Common myeloid progenitor, CD34-positive (primary cell): ENCODE measurements around the gene CASP9.
"Not testable (repeated sequence)": the region's sequence is repeated elsewhere in the genome, so short reads cannot be mapped to it uniquely, and the experiment has no call there.

Source experiments
- CTCF ChIA-PET: fragments of 350-600 bp; sonication (Branson Sonifier 250); formaldehyde crosslinking; loops from one replicate; lab custom pipeline; 2021; ENCODE audit warnings: antibody characterized with exemption; lab: Charles Lee
- POLR2A ChIA-PET: fragments of 350-600 bp; sonication (Branson Sonifier 250); formaldehyde crosslinking; loops from one replicate; lab custom pipeline; 2021; ENCODE audit warnings: antibody characterized with exemption; lab: Charles Lee
- DNase-seq, 3 donors: peaks; one replicate each; pipeline versions ENCODE4 v3.0.0 to v3.0.0-alpha.2; 2013
- H3K27ac ChIP-seq, 2 experiments: 1 replicate in 1 of 2; 2 replicates in 1 of 2; pipeline ENCODE4 v1.7.0; 2013; ENCODE audit warnings: inconsistent platforms in 2 of 2, low read length in 2 of 2, mild to moderate bottlenecking in 2 of 2, low read depth in 1 of 2, moderate library complexity in 1 of 2; ENCODE audit not compliant: severe bottlenecking in 2 of 2, insufficient read depth in 1 of 2, poor library complexity in 1 of 2
- H3K27me3 ChIP-seq, 5 experiments: replicated peaks in 2 of 5; 1 replicate in 3 of 5; 2 replicates in 2 of 5; pipeline versions ENCODE4 v1.6.1 to v1.7.0; 2013; ENCODE audit warnings: low read length in 4 of 5, mild to moderate bottlenecking in 2 of 5, moderate library complexity in 2 of 5, inconsistent platforms in 1 of 5; ENCODE audit not compliant: insufficient read depth in 5 of 5, control insufficient read depth in 4 of 5
- H3K36me3 ChIP-seq, 4 experiments: 1 replicate in 2 of 4; 2 replicates in 2 of 4; pipeline versions ENCODE4 v1.6.1 to v1.7.0; 2013; ENCODE audit warnings: low read length in 3 of 4, control low read depth in 1 of 4, mild to moderate bottlenecking in 1 of 4; ENCODE audit not compliant: control insufficient read depth in 4 of 4, insufficient read depth in 4 of 4
- H3K4me1 ChIP-seq, 4 experiments: 1 replicate in 3 of 4; 2 replicates in 1 of 4; pipeline versions ENCODE4 v1.6.1 to v1.7.1; 2013; ENCODE audit warnings: low read length in 3 of 4, mild to moderate bottlenecking in 3 of 4, control low read depth in 1 of 4, inconsistent platforms in 1 of 4, moderate library complexity in 1 of 4; ENCODE audit not compliant: control insufficient read depth in 4 of 4, insufficient read depth in 4 of 4; ENCODE audit errors: control extremely low read depth in 1 of 4
- H3K4me3 ChIP-seq, 7 experiments: 1 replicate in 4 of 7; 2 replicates in 3 of 7; pipeline versions ENCODE4 v1.5.1 to v1.7.0; 2013; ENCODE audit warnings: mild to moderate bottlenecking in 7 of 7, low read length in 6 of 7, moderate library complexity in 6 of 7, inconsistent platforms in 2 of 7, low read depth in 2 of 7, control low read depth in 1 of 7; ENCODE audit not compliant: insufficient read depth in 4 of 7, control insufficient read depth in 1 of 7; ENCODE audit errors: extremely low read depth in 1 of 7
- H3K9me3 ChIP-seq, 5 experiments: 1 replicate in 4 of 5; 2 replicates in 1 of 5; pipeline versions ENCODE4 v1.6.1 to v1.7.1; 2013; ENCODE audit warnings: low read length in 4 of 5, mild to moderate bottlenecking in 2 of 5, inconsistent platforms in 1 of 5, low read depth in 1 of 5, moderate library complexity in 1 of 5; ENCODE audit not compliant: control insufficient read depth in 4 of 5, insufficient read depth in 2 of 5; ENCODE audit errors: control extremely low read depth in 1 of 5
- WGBS: methylation state at CpG from one replicate; pipeline ENCODE4 v1.1.5; 2013; ENCODE audit not compliant: insufficient coverage; 5-methylcytosine and 5-hydroxymethylcytosine counted together

Gene CASP9

DNA sequence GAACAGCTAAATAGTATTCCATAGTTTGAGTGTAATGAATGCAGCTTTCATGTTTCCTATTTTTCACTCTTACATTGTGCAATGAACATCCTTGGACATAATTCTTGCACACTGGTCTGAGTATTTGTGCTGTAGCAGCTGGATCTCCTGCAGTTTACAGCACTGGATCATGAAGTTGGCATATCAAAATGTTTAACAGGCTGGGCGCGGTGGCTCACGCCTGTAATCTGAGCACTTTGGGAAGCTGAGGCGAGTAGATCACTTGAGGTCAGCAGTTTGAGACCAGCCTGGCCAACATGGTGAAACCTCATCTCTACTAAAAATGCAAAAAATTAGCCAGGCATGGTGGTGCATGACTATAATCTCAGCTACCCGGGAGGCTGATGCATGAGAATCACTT, 52.9 kb downstream of the CASP9 start:
- H3K36me3 ChIP-seq, CTCF ChIA-PET, H3K4me1 ChIP-seq, H3K4me3 ChIP-seq, H3K27me3 ChIP-seq, DNase-seq, H3K27ac ChIP-seq, H3K9me3 ChIP-seq: not testable (repeated sequence)
- 100% methylated on average over 5 of the region's 5 CpGs for WGBS
- POLR2A ChIA-PET = interaction anchor here (0.6 kb wide), 1 partner anchor 14 kb away, joined by 5 read pairs; no protein-coding TSS in a partner anchor

DNA sequence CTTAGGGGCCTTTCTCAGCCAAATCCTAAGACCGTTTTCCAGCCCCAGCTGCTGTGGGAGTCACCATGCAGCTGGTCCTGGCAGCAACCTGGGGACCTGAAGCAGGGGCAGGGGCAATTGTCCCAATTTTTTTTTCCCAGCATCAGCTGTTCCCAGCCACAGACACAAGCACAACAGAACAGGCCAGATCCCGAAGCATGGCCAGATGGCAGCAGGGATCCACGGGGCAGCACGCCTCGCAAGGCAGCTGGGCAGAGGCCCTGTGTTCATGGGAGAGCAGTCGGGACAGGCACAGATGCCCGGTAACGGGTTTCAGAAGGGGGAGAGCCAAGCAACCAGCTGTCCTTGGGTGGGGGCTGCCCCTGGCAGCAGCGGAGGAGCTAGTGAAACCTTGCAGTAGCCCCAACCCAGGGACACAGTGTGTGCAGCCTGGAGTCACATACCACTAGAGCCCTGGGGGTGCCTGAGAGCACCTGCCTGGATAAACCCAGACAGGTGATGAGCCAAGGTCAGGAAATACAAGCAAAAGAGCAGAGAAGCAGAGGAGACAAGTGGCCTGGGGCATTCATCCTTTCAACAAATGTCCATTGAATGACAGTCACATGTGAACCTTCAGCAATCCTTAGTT, 54.1 kb downstream of the CASP9 start:
- WGBS = 91% methylated on average over 8 of the region's 9 CpGs
- H3K27ac ChIP-seq, H3K27me3 ChIP-seq, CTCF ChIA-PET, DNase-seq, H3K4me3 ChIP-seq, H3K4me1 ChIP-seq, H3K36me3 ChIP-seq, H3K9me3 ChIP-seq: not testable (repeated sequence)
- POLR2A ChIA-PET = interaction anchor here (0.6 kb wide), 1 partner anchor 20 kb away, joined by 3 read pairs; no protein-coding TSS in a partner anchor

DNA sequence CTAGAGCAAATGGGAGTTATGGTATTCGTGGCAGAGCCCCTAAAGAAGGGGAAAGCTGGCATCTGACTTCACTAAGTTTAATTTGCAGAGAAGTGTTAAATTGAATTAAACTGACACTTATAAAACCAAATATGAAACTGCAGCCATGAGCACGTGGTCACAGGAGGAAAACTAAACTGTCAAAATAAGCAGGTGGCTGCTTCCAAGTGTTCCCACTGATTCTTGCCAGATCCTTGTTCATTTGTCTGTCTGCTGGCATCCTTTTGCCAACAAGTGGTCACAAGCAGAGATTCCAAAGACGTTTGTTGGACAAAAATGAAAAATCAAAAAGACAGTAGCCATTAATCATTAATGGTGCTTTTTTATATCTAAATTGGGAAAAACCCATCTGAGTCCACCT, 54.7 kb downstream of the CASP9 start:
- no peak for DNase-seq
- Histone ChIP-seq H3K27ac (no peak overlapping the region), H3K4me1 (no peaks in the 10 kb centered on the region), H3K9me3 (no peaks in the 10 kb centered on the region), H3K4me3 (no peak overlapping the region), H3K27me3 (no peaks in the 10 kb centered on the region), H3K36me3 (no peaks in the 10 kb centered on the region)
- ChIA-PET POLR2A (no interaction called here), CTCF (no interaction called here)
- WGBS = 17% methylated on average over 1 of the region's 3 CpGs

DNA sequence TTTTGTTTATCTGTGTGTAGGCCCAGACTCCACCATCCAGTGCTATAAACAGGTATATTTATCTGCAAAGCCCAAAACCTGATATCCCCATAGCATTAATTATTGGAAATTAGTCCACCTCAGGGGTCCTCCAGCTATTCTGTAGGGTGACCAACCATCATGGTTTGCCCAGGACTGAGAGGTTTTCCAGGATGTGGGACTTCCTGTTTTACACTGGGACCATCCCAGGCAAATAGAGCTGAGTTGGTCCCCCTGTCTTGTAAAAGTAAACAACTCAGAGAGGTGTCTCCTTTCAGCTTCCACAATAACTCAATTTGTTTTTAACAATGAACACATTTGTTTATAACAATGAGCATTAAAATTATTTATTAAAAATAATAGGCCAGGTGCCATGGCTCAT, 55.9 kb downstream of the CASP9 start:
- H3K9me3 ChIP-seq = no peaks in the 10 kb centered on the region
- no peak for DNase-seq
- no peak overlapping the region for H3K27ac ChIP-seq
- no peaks in the 10 kb centered on the region for H3K36me3 ChIP-seq
- ChIA-PET CTCF (no interaction called here), POLR2A (no interaction called here)
- H3K4me3 ChIP-seq = no peak overlapping the region
- H3K4me1 ChIP-seq = no peaks in the 10 kb centered on the region
- no peaks in the 10 kb centered on the region for H3K27me3 ChIP-seq

DNA sequence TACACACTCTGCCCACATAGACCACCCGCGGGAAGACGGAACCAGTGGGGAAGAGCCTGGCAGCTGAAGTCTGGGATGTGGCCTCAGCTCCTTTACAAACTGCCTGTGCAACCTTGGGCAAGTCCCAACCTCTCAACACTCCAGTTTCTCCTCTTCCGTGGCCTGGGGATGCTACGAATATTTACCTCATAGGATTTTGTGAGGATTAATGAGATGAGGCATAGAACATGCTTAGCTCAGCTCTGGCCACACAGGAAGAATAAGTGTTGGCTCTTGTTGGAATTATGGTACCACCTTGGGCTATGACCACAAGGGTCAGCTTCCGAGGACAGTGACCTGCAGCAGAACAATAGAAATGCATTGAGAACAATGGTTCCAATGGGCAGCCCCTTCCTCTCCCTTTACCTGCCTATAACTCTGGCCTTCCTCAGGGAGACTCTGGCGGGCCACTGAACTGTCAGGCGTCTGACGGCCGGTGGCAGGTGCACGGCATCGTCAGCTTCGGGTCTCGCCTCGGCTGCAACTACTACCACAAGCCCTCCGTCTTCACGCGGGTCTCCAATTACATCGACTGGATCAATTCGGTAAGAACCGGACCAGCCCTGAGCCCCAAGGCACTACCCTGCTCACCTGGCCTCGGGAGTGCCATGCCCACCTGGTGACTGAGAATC, 56.9 kb downstream of the CASP9 start:
- H3K27me3 ChIP-seq, H3K4me3 ChIP-seq, CTCF ChIA-PET, H3K9me3 ChIP-seq, H3K27ac ChIP-seq, H3K4me1 ChIP-seq, POLR2A ChIA-PET, H3K36me3 ChIP-seq, DNase-seq: not testable (repeated sequence)
- WGBS = 97% methylated on average over 17 of the region's 22 CpGs

DNA sequence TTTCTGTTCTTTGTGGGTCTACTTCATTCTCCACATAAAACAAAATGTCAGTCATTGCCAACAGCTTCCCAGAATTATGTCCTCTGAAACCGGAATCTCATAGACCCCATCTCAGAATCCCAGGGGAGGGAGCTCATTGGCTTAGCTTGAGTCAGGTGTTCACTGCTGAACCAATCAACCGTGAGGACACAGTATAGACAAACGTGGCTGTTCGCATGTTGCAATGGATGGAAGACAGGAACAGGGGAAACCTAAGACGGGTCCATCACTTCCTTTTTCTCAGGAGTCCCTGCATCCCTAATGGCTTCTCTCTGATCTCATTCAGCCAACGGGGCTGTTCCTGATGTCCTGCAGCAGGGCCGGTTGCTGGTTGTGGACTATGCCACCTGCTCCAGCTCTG, 58.3 kb downstream of the CASP9 start:
- no peaks in the 10 kb centered on the region for H3K27me3 ChIP-seq
- H3K36me3 ChIP-seq = no peaks in the 10 kb centered on the region
- WGBS = 82% methylated on average over 7 of the region's 7 CpGs
- POLR2A ChIA-PET = no interaction called here
- CTCF ChIA-PET = interaction anchor here (1.3 kb wide), 1 partner anchor 161 kb away, joined by 3 read pairs; no protein-coding TSS in a partner anchor
- no peaks in the 10 kb centered on the region for H3K4me1 ChIP-seq
- H3K4me3 ChIP-seq = no peak overlapping the region
- no peak for DNase-seq
- H3K9me3 ChIP-seq = no peaks in the 10 kb centered on the region
- no peak overlapping the region for H3K27ac ChIP-seq

DNA sequence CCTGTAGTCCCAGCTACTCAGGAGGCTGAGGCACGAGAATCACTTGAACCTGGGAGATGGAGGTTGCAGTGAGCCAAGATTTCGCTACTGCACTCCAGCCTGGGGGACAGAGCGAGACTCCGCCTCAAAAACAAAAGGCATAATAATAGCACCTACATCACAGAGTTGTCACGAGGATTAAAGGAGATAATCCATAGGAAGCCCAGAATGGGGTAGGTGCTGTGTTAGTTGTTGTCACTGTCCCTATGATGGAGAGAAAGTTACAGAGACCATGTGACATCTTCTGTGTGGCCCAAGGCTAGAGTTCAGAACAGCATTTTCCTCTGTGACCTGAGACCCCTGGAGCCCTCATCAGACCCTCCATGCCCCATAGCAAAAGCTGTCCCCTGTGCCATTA, 60.1 kb downstream of the CASP9 start:
- POLR2A ChIA-PET, H3K9me3 ChIP-seq, H3K4me3 ChIP-seq, H3K27me3 ChIP-seq, H3K4me1 ChIP-seq, H3K27ac ChIP-seq, H3K36me3 ChIP-seq, DNase-seq, CTCF ChIA-PET: not testable (repeated sequence)
- WGBS = 100% methylated on average over 1 of the region's 5 CpGs
